ENCODE results near the gene MRPL58. TPM values are rescaled to one million over a fixed set of nuclear protein-coding genes. Genes with fewer than 3 reads are reported as not detected.
A peak's percentile ranks its signal among the peaks of the same experiment; 100 is the strongest.
"Not testable (repeated sequence)": the region's sequence is repeated elsewhere in the genome, so short reads cannot be mapped to it uniquely, and the experiment has no call there.

Gene MRPL58
- polyA plus RNA-seq, 3 donors from 2014 or later: 32.4 to 52.3 (median 47.1) TPM

GRCh38 chr17:74998783-74999182 lies 13.7 kb upstream of the MRPL58 start:
- Mint-ChIP-seq H3K9me3 (no peaks in the 10 kb centered on the region), H3K27me3 (ENCODE audit: low read depth in 3 of 3) (peaks cover 0 to 6% (median 2%) of the 10 kb centered on the region in 3 donors), H3K27ac (peak overlapping the region in 1 of 6 donors; percentile 0), H3K4me1 (peaks cover 0 to 5% of the 10 kb centered on the region in 2 donors), H3K4me3 (no peak overlapping the region), H3K36me3 (no peaks in the 10 kb centered on the region)
- DNase-seq: no peak

- DNase-seq: no peak
- H3K27me3 Mint-ChIP-seq (ENCODE audit: low read depth in 3 of 3): peaks cover 0 to 6% (median 2%) of the 10 kb centered on the region in 3 donors
- no peak overlapping the region for H3K27ac Mint-ChIP-seq
- H3K9me3 Mint-ChIP-seq: no peaks in the 10 kb centered on the region
- H3K36me3 Mint-ChIP-seq: no peaks in the 10 kb centered on the region
- peaks cover 0 to 5% of the 10 kb centered on the region in 2 donors for H3K4me1 Mint-ChIP-seq
- no peak overlapping the region for H3K4me3 Mint-ChIP-seq
These were observed 12.9 kb upstream of the MRPL58 start for GRCh38 chr17:74999523-74999922.

- Mint-ChIP-seq H3K27me3 (ENCODE audit: low read depth in 3 of 3) (peaks cover 2 to 6% (median 2%) of the 10 kb centered on the region in 3 donors), H3K4me1 (peaks cover 0 to 5% of the 10 kb centered on the region in 2 donors), H3K36me3 (no peaks in the 10 kb centered on the region), H3K27ac (no peak overlapping the region), H3K4me3 (no peak overlapping the region), H3K9me3 (no peaks in the 10 kb centered on the region)
- no peak for DNase-seq
These were observed 10.3 kb upstream of the MRPL58 start for GRCh38 chr17:75001915-75002843.

- no peak overlapping the region for H3K27ac Mint-ChIP-seq
- H3K36me3 Mint-ChIP-seq: no peaks in the 10 kb centered on the region
- no peaks in the 10 kb centered on the region for H3K9me3 Mint-ChIP-seq
- no peak for DNase-seq
- peaks cover 2 to 8% (median 3%) of the 10 kb centered on the region in 3 donors for H3K27me3 Mint-ChIP-seq (ENCODE audit: low read depth in 3 of 3)
- H3K4me1 Mint-ChIP-seq: peaks cover 0 to 4% of the 10 kb centered on the region in 2 donors
- no peak overlapping the region for H3K4me3 Mint-ChIP-seq
These were observed 9.2 kb upstream of the MRPL58 start for GRCh38 chr17:75003070-75003956.

GRCh38 chr17:75003957-75004355 lies 8.5 kb upstream of the MRPL58 start:
- no peaks in the 10 kb centered on the region for H3K36me3 Mint-ChIP-seq
- no peak for DNase-seq
- no peak overlapping the region for H3K4me3 Mint-ChIP-seq
- no peaks in the 10 kb centered on the region for H3K4me1 Mint-ChIP-seq
- no peak overlapping the region for H3K27ac Mint-ChIP-seq
- no peaks in the 10 kb centered on the region for H3K9me3 Mint-ChIP-seq
- peaks cover 2 to 8% (median 3%) of the 10 kb centered on the region in 3 donors for H3K27me3 Mint-ChIP-seq (ENCODE audit: low read depth in 3 of 3)

- no peak for DNase-seq
- Mint-ChIP-seq H3K4me3 (no peak overlapping the region), H3K4me1 (no peaks in the 10 kb centered on the region), H3K27ac (no peak overlapping the region), H3K27me3 (ENCODE audit: low read depth in 3 of 3) (peaks cover 2 to 8% (median 3%) of the 10 kb centered on the region in 3 donors), H3K36me3 (no peaks in the 10 kb centered on the region), H3K9me3 (no peaks in the 10 kb centered on the region)
These were observed 8.1 kb upstream of the MRPL58 start for GRCh38 chr17:75004371-75004770.

GRCh38 chr17:75005291-75005690 lies 7.2 kb upstream of the MRPL58 start:
- peaks cover 2 to 8% (median 3%) of the 10 kb centered on the region in 3 donors for H3K27me3 Mint-ChIP-seq (ENCODE audit: low read depth in 3 of 3)
- no peak for DNase-seq
- H3K4me1 Mint-ChIP-seq: no peaks in the 10 kb centered on the region
- no peaks in the 10 kb centered on the region for H3K9me3 Mint-ChIP-seq
- no peak overlapping the region for H3K4me3 Mint-ChIP-seq
- H3K27ac Mint-ChIP-seq: no peak overlapping the region
- no peaks in the 10 kb centered on the region for H3K36me3 Mint-ChIP-seq

GRCh38 chr17:75006084-75006483 lies 6.4 kb upstream of the MRPL58 start:
- not testable (repeated sequence) for H3K27ac Mint-ChIP-seq

GRCh38 chr17:75006653-75007052 lies 5.8 kb upstream of the MRPL58 start:
- no peak for DNase-seq
- Mint-ChIP-seq H3K4me3 (no peak overlapping the region), H3K9me3 (no peaks in the 10 kb centered on the region), H3K27me3 (ENCODE audit: low read depth in 3 of 3) (peaks cover 2 to 8% (median 3%) of the 10 kb centered on the region in 3 donors), H3K36me3 (no peaks in the 10 kb centered on the region), H3K27ac (no peak overlapping the region), H3K4me1 (no peaks in the 10 kb centered on the region)

More at GRCh38 chr17:75006084-75006483, 6.4 kb upstream of the MRPL58 start:
- DNase-seq; H3K27me3 Mint-ChIP-seq (ENCODE audit: low read depth in 3 of 3); H3K4me1 Mint-ChIP-seq; H3K4me3 Mint-ChIP-seq; H3K9me3 Mint-ChIP-seq; H3K36me3 Mint-ChIP-seq: not testable (repeated sequence)

GRCh38 chr17:75008373-75008772 lies 4.1 kb upstream of the MRPL58 start:
- H3K4me1 Mint-ChIP-seq: peaks cover 13 to 14% of the 10 kb centered on the region in 2 donors
- no peak for DNase-seq
- peaks cover 2% of the 10 kb centered on the region in 3 donors for H3K27me3 Mint-ChIP-seq (ENCODE audit: low read depth in 3 of 3)
- no peak overlapping the region for H3K4me3 Mint-ChIP-seq
- H3K36me3 Mint-ChIP-seq: no peaks in the 10 kb centered on the region
- no peak overlapping the region for H3K27ac Mint-ChIP-seq
- no peaks in the 10 kb centered on the region for H3K9me3 Mint-ChIP-seq

GRCh38 chr17:75009139-75009724 lies 3.2 kb upstream of the MRPL58 start:
- H3K4me1 Mint-ChIP-seq: peaks cover 19 to 22% of the 10 kb centered on the region in 2 donors
- no peaks in the 10 kb centered on the region for H3K9me3 Mint-ChIP-seq
- DNase-seq: no peak
- H3K36me3 Mint-ChIP-seq: peaks cover 0 to 4% (median 4%) of the 10 kb centered on the region in 3 donors
- H3K4me3 Mint-ChIP-seq: no peak overlapping the region
- no peak overlapping the region for H3K27ac Mint-ChIP-seq
- H3K27me3 Mint-ChIP-seq (ENCODE audit: low read depth in 3 of 3): peaks cover 2% of the 10 kb centered on the region in 3 donors

GRCh38 chr17:75010683-75011400 lies 1.6 kb upstream of the MRPL58 start:
- H3K4me3 Mint-ChIP-seq: peak overlapping the region; percentile 18 to 96 (median 53)
- peaks cover 2% of the 10 kb centered on the region in 3 donors for H3K27me3 Mint-ChIP-seq (ENCODE audit: low read depth in 3 of 3)
- peaks cover 4 to 8% (median 8%) of the 10 kb centered on the region in 3 donors for H3K36me3 Mint-ChIP-seq
- peak overlapping the region in 1 of 6 donors; percentile 23 for H3K27ac Mint-ChIP-seq
- H3K9me3 Mint-ChIP-seq: no peaks in the 10 kb centered on the region
- no peak for DNase-seq
- H3K4me1 Mint-ChIP-seq: peaks cover 26 to 35% of the 10 kb centered on the region in 2 donors
